NCI-H748 treated with DMSO at 0.1 percent for 48 hours (cell line): Measurements from ENCODE around the gene SPINT1.
A peak's percentile ranks its signal among the peaks of the same experiment; 100 is the strongest.

Experiments
- DNase-seq: peaks from one replicate; lab custom pipeline; 2025; lab: John Stamatoyannopoulos, UW

The SPINT1 gene

DNA sequence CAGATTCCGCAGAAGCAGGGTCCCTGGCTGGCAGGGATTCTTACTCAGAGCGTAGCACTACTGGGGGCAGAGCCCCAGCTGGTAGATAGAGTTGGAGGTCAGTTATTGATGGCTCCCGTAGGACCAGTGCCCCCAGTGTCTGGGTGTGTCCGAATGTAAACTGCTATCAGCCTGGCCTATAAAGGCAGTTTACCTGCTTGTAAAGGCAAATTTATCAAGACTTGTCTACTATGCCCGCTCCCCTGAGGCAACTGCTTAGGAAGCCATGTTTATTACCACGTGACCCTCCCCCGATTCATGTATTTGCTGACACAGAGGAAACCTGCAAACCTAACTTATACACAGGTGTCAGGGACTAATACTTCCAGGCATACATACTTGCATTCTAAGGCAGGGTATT, 14.7 kb upstream of the SPINT1 start:
- no peak for DNase-seq

DNA sequence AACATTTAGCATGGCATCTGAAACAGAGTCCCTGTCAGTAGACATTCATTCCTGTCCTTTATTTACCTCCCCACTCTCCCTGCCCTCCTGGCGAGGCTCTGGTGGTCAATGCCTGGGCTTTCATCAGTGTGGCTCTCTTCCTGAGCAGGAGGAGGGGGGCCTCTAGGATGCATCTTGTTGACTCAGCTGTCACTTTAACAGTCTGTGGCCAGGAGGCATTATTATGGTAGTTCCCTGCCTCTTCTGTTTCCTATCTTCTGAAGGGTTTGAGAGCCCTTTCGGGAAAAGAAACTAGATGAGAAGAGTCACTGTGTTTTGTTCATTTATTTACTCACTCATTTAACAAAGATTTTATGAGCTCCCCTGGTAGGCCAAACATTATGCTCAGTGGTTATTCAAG, 13.0 kb upstream of the SPINT1 start:
- peak; percentile 90 for DNase-seq

DNA sequence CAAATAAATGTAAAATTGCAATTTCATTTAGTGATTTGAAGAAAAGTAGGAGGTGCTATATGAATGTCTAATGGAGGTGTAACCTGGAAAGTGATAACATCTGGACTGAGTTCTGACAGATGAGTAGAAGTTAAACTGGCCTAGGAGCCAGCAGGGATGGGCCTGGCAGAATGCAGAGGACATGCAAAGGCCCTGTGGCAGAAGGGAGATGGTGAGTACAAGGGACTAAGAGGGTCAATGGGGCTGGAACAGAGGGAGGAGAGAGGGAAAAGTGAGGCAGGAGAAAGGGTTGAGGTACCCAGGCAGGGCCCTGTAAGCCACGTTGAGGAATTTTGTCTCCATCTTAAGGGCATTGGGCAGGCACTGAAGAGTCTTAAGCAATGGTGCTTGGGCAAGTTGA, 12.0 kb upstream of the SPINT1 start:
- no peak for DNase-seq

DNA sequence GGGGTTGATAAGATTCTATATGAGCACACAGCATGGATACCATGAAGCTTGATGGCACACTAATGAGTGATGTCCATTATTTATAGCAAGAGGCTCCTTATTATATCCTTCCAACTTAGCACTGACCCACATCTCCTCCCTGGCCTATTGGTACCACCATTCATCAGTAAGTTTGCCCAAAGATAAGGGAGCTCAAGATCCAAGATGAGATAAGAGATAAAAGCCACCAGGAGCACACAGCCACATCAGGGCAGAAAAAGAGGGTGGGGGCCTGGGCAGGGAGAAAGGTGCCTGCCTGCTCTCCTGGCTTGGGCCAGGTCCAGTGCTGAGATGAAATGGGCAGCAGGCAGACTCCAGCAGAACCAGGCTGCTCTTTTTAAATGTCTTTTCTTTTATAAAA, 10.9 kb upstream of the SPINT1 start:
- DNase-seq = no peak

DNA sequence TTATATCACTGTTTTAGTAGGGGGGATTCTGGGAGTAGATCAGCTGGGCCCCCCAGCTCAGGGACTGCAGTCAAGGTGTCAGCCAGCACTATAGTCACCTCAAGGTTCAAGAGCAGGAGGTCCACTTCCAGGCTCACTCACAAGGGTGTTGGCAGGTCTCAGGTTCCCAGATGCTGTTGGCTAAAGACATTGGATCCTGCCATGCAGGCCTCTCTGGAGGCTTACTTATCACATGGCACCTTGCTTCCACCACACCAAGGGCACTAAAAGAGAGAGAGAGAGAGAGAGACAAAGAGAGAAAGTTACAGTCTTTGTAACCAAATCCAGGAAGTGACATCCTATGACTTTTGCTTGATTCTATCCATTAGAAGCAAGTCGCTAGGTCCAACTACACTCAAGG, 7.8 kb upstream of the SPINT1 start:
- DNase-seq = no peak

DNA sequence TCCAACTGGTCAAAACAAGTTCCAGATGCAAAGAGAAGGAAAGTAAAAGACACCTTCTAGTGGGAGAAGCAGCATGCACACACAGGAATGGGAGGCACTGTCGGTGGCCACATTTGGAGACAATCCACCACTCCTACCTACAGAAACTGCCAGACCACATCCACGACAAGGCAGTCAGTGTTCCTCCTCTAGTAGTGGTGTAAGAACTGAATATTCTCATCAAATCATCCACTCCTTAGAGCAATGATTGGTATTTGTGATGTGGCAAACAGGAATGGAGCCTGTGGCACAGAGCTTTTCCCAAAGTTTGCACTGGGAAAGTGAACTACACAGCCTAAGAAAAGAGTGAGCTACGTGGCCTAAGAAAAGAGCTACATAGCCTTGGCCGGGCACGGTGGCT, 5.1 kb upstream of the SPINT1 start:
- DNase-seq = no peak

DNA sequence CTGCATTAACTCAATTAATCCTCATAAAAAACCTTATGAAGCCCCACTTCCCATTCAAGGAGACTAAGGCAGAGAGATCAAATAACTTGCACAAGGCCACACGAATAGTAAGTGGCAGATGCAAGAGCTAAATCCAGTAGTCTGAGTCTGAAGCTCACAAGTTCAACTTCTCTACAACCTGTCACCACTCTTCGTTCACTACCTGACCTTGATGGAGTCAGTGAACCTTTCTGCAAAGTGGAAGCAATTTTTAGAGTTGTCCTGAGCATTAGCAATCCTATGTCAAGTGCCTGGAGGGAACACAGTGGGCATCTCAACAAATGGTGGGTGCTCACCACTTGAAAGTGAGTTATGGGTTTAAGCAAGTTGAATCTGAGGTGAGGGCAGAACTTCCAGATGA, 2.1 kb upstream of the SPINT1 start:
- DNase-seq = no peak

DNA sequence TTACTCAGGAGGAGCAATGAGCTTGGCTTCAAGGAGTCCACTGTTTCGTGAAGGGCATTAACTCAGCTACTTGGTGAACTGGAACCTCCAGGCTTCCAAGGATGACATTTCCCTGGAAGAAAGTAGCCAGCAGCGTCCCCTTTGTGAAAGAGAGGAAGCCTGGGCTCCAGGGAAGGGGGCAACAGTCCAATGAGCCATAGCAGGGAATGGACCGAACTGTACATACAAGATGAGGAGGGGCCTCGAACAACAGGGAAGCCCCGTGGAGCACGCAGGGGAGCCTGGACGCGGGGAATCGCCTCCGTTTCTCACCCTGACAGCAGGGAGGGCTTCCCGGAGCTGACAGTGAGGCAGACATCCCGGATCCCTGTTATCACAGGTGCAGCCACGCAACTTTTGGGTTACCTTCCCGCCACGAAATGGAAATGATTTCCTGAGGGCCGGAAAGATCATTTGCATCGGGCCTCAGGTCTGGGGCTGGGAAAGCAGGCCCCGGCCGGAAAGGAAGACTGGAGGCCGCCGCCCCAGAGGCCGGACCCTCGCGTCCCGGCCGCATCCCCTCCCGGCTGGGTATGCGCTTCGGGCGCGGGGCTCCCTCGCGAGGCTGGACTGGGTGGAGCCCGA, 475 bp upstream of the SPINT1 start:
- no peak for DNase-seq

DNA sequence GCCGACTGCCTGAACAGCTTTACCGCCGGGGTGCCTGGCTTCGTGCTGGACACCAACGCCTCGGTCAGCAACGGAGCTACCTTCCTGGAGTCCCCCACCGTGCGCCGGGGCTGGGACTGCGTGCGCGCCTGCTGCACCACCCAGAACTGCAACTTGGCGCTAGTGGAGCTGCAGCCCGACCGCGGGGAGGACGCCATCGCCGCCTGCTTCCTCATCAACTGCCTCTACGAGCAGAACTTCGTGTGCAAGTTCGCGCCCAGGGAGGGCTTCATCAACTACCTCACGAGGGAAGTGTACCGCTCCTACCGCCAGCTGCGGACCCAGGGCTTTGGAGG, 815 bp downstream of the SPINT1 start:
- no peak for DNase-seq

DNA sequence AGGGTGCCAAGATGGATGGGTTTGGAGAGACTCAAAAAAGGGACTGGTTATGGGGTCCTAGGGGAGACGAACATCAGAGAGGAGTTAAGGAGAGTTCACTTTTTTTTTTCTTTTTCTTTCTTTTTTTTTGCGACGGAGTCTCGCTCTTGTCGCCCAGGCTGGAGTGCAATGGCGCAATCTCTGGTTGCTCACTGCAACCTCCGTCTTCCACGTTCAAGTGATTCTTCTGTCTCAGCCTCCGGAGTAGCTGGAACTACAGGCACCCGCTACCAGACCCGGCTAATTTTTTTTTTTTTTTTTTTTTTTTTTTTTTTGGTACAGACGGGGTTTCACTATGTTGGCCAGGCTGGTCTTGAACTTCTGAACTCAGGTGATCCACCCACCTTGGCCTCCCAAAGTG, 1.2 kb downstream of the SPINT1 start:
- no peak for DNase-seq

DNA sequence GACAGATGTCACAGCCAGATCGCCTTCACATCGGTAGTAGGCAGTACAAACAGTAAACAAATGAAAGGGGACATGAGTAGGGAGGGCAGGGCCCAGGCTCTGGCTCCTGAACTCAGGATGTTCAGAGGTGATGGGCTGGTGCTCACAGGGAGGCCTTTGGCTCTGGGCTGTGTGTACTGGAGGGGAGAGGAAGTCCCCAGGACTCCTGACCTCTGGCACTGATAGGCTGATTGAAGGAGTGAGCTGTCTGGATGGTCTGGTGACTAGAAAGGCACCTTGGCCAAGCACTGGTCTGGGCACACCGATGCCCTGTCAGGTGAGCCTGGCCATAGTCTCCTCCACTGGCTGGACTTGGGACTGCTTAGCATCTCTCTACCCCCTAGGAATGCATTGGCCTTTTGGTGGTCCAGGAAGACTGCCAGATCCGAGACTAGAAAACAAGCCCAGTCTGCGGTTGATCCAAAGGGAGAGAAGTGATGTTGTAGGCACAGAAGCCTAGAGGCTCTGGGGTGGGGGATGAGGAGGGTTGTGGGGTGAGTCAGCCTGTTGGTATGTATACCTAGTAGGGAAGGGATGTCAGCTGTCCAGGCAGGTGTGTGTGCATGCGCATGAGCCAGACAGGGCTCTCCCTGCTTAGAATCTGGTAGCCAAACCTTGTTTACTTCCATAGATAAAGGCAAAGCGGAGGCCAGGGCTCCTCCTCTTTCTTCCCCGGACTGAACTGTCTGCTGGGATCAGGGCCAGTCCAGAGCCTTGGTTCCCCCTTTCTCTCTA, 1.9 kb downstream of the SPINT1 start:
- peak; percentile 24 for DNase-seq

DNA sequence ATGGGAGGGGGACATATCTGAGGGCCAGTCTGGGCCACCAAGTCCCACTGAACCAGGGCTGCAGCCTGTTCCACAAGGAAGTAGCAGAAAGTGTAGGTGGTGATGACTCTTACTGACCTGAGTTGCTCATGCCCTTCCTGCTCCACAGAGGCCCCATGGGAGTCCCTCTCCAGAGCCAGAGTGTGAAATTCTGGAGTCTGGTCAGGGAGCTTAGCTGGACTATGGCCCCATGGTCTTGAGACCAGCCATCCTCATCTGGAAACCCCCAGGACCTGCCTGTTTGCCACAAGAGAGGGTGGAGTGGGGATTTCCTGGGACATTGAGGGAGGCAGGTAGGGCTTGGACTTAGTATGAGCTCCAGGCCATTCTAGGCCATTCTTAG, 3.0 kb downstream of the SPINT1 start:
- no peak for DNase-seq

DNA sequence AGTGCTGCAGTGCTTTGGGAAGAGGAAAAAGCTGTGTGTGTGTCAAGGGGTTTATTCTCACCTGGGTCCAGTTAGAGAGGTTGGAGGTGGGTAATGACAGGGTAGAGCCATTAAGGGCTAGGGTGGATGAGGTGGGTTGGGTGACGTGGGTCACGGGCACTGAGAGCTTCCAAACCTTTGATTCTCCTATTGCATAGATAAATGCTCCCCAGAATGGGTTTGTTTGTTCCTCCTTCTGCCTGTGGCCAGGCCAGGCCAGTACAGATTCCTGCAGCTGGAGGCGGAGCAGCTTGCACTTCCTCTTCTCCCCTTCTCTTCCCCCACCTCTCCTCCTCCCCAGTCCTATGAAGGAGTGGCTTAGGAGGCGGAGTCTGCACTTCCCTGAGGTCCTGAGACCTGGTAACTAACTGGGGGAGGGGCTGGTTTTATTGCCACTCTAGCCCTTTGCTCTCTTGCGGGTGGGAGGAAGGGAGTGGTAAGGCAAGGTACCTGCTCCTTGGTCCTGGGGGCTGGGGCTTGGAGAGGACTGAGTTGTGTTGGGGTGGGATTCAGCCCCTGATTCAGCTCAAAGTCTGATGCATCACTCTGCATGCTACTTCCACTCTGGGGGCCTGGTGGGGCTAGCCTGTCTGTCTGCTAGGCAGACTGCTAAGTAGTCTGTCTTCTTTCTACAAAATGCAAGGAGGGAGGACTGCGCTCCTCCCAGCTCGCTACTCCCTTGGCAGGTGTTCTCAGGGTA, 3.5 kb downstream of the SPINT1 start:
- peak; percentile 51 for DNase-seq

DNA sequence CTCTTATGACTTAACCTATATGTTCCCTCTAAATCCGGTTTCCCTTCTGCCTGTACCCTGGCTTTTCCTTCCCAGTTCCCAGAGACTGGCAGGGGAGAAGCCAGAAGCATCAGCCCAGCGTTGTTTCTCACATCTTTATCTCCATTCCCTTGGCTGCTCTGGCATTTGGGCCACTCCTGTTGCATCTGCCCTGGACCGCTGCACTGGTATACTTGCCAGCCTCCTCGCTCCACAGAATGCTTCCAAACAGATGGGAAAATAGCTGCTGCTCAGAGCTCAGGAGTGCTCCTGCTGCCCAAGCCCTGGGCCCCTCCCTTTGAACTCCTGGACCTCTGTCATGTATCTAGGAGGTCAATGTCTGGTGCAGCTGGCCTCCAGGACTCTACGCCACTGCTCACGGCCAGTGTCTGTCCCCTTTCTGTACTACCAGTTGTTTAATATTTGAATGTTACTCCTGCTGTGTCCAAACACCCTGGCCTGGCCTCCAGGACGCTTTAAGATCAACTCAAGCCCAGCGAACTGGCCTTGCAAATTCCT, 6.8 kb downstream of the SPINT1 start:
- DNase-seq = no peak

DNA sequence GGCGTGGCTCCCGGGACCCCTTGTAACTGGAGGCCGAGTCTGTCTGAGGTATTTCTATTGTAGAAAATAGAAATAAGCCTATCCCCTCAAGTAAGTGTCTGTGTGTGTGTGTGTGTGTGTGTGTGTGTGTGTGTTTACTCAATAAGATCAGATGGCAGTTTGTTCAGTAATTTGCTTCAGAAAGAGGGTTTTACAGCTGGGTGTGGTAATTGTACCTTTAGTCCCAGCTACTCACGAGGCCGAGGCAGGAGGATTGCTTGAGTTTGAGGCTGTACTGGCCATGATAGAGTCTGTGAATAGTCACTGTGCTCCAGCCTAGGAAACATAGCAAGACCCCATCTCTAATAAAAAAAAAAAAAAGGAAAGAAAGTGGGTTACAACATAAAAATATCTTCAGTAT, 8.7 kb downstream of the SPINT1 start:
- DNase-seq = peak; percentile 13

DNA sequence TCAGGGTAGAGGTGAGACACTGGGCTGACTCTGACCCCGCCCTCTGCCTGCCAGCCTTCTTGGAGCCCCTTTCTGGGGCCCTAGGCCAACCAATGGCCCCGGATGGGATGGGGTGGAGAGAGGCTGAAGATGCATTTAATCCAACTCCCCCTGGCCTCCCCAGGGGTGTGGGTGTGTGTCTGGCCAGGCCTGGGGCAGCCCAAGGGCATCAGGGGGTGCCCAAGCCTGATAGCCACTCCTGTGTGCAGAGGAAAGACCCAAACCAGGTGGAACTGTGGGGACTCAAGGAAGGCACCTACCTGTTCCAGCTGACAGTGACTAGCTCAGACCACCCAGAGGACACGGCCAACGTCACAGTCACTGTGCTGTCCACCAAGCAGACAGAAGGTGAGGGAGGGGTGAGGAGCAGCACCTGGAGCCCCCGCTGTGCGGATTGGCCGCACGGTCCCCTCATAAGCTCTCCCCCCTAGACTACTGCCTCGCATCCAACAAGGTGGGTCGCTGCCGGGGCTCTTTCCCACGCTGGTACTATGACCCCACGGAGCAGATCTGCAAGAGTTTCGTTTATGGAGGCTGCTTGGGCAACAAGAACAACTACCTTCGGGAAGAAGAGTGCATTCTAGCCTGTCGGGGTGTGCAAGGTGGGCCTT, 9.5 kb downstream of the SPINT1 start:
- no peak for DNase-seq

DNA sequence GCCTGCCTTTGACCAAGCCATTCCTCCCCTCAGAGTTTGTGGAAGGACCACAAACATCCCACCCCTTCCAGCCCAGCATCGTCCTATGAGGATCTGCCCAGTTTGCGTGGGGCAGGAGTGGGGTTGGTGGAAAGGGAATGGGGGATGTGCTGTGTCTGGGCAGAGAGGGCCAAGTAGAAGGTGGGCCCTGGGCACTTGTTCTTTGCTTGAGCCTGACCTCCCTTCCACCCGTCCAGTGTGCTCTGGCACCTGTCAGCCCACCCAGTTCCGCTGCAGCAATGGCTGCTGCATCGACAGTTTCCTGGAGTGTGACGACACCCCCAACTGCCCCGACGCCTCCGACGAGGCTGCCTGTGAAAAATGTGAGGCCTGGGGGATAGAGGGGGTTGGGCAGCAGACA, 10.3 kb downstream of the SPINT1 start:
- no peak for DNase-seq

DNA sequence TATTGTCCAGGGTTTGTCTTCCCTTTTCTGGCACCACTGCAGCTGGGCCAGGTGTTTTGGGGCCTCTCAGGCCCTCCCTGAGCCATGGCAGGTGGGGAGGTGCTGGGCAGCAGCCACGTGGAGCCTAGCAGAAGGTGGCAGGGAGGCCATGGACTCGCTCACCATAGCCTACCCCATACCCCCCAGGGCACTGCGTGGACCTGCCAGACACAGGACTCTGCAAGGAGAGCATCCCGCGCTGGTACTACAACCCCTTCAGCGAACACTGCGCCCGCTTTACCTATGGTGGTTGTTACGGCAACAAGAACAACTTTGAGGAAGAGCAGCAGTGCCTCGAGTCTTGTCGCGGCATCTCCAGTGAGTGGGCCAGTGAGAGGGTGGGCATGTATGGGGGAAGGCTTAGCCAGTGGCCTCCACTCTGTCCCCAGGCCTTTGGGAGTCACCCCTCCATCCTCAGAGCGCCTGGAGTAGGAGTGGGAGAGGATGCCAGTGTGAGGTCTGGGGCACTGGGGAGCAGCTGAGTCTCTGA, 11.9 kb downstream of the SPINT1 start:
- DNase-seq = no peak

DNA sequence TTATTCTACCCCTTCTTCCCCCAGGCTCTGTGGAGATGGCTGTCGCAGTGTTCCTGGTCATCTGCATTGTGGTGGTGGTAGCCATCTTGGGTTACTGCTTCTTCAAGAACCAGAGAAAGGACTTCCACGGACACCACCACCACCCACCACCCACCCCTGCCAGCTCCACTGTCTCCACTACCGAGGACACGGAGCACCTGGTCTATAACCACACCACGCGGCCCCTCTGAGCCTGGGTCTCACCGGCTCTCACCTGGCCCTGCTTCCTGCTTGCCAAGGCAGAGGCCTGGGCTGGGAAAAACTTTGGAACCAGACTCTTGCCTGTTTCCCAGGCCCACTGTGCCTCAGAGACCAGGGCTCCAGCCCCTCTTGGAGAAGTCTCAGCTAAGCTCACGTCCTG, 12.9 kb downstream of the SPINT1 start:
- no peak for DNase-seq

DNA sequence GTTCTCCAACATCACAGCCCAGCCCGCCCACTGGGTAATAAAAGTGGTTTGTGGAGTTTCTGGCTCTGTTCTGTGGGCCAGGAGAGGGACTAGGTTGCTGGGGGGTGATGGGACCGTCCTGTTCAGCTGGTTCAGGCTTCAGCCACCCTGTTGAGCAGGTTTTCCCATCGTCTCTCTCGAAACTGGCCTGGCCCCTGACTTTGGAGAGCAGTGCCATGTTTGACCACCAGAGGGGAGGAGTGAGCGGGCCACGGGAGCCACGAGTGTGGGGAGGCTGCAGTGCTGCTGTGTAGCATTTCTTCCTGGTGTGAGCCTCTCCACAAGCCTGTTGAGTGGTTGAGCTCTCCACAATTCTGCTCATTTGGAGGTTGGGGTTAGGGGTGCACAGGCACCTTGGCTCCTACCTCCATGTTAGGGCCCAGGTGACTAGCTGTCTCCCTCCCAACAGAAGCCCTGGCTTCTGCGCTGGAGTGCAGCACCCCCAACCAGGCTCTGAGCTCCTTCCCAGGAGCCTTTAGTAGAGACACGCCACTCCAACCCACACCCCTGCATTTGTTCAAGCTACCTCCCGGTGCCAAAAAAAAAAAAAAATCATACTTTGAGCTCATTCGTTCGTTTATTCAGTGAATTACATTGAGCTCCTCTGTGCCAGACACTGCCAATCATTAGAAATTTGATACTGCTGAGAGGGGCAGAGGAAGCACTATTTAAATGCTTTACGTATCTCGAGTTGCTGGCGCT, 13.9 kb downstream of the SPINT1 start:
- peak; percentile 24 for DNase-seq

DNA sequence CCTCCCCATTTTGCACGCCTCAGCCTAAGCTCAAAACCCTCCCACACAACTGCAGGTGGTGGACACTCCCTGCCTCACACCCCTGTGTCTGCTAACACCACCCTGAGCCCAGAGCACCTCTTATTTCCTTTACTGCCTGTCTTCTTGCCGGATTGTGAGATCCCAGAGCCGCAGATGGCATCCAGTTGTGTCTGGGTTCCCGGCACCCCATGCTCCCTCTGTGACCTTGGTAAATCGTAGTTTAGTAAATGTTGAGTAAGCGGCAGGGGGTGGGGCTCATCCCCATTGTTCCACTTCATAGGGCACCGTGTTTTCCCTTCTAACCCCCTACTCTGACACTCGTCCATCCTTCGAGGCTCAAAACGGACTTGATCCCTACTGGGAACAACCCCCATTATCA, 14.9 kb downstream of the SPINT1 start:
- DNase-seq = no peak
